ENCODE measurements around the gene TSEN15.
A peak's percentile ranks its signal among the peaks of the same experiment; 100 is the strongest.

Gene TSEN15

GRCh38 chr1:184051485-184052193 lies at the start of gene TSEN15:
TSS of gene TSEN15 (plus strand) at chr1:184051730. CDS start at chr1:184051756, 26 bp downstream.
- peak; percentile 85 for DNase-seq

- DNase-seq = peak; percentile 87
These were observed 49.5 kb upstream of the TSEN15 start for GRCh38 chr1:184002071-184002470.

DNA sequence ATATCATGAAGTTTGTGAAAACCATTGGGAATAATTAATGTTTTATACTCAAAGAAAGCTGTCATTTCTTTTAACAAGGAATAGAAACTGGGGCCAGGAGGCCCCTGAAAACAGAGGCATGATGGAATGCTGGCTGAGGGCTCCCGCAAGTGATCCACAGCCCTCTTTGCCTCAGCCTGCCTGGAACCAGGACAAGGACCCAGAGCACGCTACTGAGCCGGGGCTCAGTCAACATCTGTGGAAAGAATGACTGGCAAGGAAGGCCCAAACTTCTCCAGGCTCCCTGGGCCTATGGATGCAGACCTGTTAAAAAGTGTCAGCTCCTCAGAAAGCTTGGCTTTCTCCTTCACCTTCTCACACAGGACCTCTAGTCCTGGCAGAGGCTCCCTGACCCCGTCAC lies 46.6 kb upstream of the TSEN15 start:
- no peak for DNase-seq

DNA sequence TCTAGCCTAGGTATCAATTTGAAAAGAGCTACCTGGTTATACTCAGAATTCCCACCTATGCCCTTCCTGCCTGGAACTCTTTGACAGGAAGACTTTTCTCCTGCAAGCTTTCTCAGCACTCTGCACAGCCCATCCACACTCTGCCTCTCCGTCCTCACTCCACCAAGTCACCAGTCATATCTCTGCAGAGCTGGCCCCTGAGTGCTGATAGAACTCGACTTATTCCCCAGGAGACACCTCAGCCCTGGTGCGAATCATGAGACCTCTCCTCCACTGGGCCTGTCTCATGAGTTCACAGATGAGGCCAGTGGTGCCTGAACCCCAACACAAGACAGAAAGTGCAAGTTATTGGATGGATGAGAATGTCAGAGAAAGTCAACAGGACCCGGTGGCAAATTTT lies 46.0 kb upstream of the TSEN15 start:
- no peak for DNase-seq

- no peak for DNase-seq
These were observed 40.7 kb upstream of the TSEN15 start for GRCh38 chr1:184010788-184011187.

GRCh38 chr1:184012187-184012586 lies 39.3 kb upstream of the TSEN15 start:
- DNase-seq = no peak

- no peak for DNase-seq
These were observed 37.3 kb upstream of the TSEN15 start for GRCh38 chr1:184014271-184014670.

- no peak for DNase-seq
These were observed 35.4 kb upstream of the TSEN15 start for GRCh38 chr1:184016169-184016568.

- no peak for DNase-seq
These were observed 34.2 kb upstream of the TSEN15 start for GRCh38 chr1:184017306-184017705.

DNA sequence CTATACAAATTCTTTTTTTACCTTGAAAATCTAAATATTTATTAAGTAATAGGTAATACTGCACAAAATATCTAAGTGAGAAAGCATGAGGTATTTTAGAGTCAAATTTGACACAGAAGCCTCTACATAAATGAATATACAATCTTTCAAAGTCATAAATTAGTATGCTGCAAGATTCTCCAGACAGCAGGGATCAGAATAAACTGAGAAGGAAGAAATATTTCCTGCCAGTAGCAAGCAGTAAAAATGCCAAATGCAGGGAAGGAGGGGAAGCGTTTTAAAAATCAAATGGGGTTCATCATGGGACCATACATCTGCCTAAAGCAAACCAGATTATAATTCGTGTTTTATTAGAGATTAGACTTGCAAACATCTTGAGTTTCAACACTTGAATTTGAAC lies 32.9 kb upstream of the TSEN15 start:
- DNase-seq = no peak

DNA sequence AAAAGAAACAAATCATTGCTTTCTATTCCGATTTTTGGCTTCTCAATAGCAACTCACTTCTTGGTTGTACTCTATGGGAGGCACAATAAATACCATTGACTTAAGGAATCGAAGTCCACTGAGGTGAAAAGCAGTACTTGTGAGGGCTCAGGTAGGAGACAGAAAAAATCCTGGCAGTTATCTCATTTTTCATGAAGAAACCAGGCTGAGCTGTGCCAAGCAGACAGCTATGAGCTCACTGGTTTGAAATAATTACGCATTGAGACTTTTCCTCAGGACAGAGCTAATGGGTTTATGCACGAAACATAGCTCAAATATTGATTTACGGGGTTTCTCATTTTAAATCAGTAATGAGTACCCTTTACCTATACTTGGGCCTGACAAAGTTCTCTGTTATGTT lies 32.5 kb upstream of the TSEN15 start:
- no peak for DNase-seq

GRCh38 chr1:184019506-184019905 lies 32.0 kb upstream of the TSEN15 start:
- DNase-seq = no peak

- no peak for DNase-seq
These were observed 31.2 kb upstream of the TSEN15 start for GRCh38 chr1:184020328-184020727.

DNA sequence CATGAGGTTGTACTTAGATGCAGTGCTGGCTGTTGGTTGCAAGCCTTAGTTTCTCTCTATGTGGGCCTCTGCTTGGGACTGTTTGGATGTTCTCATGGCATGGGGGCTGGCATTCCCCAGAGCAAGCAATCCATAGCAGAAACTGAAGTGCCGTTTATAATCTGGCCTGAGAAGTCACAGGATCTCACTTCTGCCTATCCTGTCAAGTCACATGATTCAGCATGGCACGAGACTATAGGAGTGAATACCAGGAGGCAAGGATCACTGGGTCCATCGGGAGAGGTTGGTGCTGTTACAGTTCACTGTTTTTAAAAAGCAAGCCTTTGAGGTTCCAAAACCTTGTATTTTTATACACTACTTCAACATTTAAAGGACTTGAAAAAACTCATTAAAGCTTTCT lies 30.7 kb upstream of the TSEN15 start:
- DNase-seq = no peak

DNA sequence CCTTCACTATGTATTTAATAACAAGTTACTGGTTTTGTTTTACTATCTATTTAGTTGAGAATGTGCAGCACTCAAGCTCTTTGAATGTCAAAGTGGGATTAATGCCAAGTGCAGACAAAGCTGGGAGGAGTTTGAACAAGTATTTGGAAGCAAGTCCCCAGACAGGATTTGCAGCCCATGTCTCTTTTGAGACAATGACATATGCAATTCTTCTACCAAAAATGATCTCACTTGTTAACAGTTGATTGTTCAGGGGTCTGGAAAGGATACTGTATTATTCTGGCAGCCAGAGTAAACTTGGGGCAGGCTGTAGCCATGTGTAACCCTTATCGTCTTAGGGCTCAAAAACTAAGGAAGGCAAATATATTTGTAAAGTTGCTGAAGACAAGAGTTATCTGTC lies 29.8 kb upstream of the TSEN15 start:
- DNase-seq = no peak

DNA sequence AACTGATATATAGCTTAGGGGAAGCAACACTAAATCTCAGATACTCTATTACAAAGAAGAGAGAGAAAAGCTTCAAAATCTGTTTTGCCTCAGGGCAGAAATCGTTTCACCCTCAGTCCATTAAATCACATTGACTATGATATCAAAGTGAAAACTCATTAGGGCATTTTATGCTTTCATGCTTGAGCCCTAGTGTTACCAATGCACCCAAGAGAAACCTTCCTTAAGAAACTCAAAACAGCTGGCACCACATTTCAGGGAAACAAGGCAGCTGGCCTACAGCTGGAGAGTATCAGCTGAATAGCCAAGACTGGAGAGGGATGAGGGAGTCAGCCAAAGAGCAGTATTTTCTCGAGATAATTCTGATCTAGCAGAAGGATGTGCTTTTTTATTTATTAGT lies 28.9 kb upstream of the TSEN15 start:
- peak; percentile 10 for DNase-seq

DNA sequence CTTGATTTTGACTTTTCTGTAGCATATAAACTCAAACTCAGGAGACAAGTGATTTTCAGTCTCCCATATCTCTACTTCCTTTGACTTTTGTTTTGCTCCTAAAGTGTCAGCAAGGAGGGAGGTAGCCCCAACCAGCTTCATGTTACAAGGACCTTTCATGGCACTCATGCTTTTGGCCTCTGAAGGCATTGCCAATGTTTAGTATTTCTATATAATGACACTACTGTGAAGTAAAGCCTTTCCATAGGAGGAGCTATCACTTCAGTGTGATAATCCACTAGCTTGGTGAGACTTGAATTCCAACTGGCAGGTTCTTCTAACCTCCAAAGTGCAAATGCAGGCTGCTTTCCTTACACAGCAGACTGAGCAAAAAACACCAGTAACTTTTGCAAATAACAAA lies 28.4 kb upstream of the TSEN15 start:
- DNase-seq = no peak

DNA sequence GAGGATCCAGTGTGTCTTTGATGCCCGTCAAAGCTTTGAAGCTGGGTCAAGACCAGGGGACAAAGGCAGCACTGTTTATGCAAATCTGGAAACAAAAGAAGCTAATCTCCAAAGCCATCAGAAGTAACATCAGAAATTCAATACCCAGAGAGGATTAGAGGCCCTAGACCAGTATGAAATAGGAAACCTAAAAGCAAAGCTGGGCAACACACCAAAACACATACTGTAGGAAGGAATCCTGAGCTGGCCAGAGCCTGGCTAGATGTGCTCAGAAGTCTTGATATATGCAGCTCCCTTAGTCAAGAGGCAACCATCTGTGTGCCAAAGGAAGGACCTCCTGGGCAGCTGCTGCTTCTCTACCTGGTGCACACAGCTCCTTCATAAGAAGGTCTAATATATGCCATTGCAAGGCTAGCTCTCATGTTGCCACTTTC lies 26.3 kb upstream of the TSEN15 start:
- DNase-seq = peak; percentile 66

DNA sequence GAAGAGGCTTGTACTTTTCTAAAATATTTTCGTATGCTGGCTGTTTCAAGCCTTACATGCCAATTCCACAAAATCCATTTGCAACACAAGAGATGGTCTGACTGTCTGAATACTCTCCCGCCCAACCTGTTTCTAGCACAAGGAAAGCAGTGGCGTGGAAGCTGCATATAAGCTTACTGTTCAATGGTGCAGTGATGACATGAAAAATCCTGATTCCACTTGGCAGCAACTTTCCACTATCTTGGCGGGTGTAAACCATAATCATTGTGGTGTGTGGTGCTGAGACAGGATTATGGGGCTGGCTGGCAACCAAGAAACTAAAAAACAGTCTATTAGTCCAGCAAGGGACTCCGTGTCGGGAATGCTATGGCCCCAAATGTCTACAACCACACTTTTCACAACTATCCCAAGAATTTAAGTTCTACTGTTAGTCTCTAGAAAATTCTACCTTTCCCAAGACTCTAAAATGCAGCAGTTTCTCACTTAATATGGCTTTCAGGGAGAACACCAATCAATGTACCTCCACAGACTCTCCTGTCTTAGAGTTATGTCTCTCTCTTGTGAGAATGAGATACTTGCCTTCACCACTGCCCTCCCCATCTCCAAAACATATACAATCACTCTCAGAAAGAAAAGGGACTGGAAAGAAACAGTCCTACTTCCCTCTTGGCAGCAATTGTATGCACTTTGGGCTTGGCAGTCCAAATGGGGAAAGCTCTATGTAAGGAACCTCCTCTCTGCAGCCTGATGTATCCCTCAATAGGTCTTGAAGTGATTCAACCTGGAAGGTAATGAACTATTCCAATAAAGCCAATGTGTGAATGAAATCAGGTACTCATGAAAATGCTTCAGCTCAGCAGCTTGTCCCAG lies 23.5 kb upstream of the TSEN15 start:
- no peak for DNase-seq

GRCh38 chr1:184028854-184029623 lies 22.5 kb upstream of the TSEN15 start:
- no peak for DNase-seq

- no peak for DNase-seq
These were observed 21.0 kb upstream of the TSEN15 start for GRCh38 chr1:184030433-184031091.

DNA sequence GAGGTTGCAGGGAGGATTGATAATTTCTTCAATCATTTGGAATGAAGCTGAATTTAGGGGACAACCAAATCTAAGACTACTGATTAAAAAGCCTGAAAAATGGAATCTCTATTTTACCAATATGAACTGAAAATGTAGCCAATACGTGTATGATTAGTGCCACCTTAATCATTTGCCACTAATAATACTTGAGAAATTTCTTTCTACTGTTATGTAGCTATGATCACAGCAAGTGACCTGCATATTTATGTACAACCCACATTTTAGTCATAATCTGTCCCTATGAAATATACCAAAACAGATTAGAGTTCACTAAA lies 20.5 kb upstream of the TSEN15 start:
- DNase-seq = no peak
